ENCODE data around the gene OR52E6.

- no peak for TF ChIP-seq EZH2 (IDR thresholded peaks at IDR 0.05; ENCODE audit: borderline replicate concordance, low read length)
- TF ChIP-seq, protein P1, sequence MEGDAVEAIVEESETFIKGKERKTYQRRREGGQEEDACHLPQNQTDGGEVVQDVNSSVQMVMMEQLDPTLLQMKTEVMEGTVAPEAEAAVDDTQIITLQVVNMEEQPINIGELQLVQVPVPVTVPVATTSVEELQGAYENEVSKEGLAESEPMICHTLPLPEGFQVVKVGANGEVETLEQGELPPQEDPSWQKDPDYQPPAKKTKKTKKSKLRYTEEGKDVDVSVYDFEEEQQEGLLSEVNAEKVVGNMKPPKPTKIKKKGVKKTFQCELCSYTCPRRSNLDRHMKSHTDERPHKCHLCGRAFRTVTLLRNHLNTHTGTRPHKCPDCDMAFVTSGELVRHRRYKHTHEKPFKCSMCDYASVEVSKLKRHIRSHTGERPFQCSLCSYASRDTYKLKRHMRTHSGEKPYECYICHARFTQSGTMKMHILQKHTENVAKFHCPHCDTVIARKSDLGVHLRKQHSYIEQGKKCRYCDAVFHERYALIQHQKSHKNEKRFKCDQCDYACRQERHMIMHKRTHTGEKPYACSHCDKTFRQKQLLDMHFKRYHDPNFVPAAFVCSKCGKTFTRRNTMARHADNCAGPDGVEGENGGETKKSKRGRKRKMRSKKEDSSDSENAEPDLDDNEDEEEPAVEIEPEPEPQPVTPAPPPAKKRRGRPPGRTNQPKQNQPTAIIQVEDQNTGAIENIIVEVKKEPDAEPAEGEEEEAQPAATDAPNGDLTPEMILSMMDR (IDR thresholded peaks at IDR 0.05; ENCODE audit: low read length), result no peak
Measured at GRCh38 chr11:5807580-5807979, 34.1 kb downstream of the OR52E6 start.
